GM19239 (cell line): ENCODE data around the gene GPC6.

Experiments
- DNase-seq: peaks from one replicate; pipeline ENCODE4 v3.0.0; 2011; ENCODE audit warnings: low spot score; ENCODE audit not compliant: insufficient read length
- FAIRE-seq: peaks from 2 replicates; lab custom pipeline; 2011; peaks lifted over from hg19 to GRCh38; lab: Jason Lieb, UNC

GPC6 gene

GRCh38 chr13:93637852-93638251 is 411.2 kb downstream of the GPC6 start:
- FAIRE-seq, result no peak
- DNase-seq, result no peak

- no peak for FAIRE-seq
- no peak for DNase-seq
Observed at GRCh38 chr13:93640452-93640851, 413.8 kb downstream of the GPC6 start.

- DNase-seq (no peak), FAIRE-seq (no peak)
Observed at GRCh38 chr13:93646245-93646644, 419.6 kb downstream of the GPC6 start.

GRCh38 chr13:93649496-93649895 is 422.9 kb downstream of the GPC6 start:
- FAIRE-seq, result no peak
- no peak for DNase-seq

GRCh38 chr13:93653776-93654175 is 427.2 kb downstream of the GPC6 start:
- DNase-seq (no peak), FAIRE-seq (no peak)

- FAIRE-seq (no peak), DNase-seq (no peak)
Observed at GRCh38 chr13:93655154-93655553, 428.5 kb downstream of the GPC6 start.

GRCh38 chr13:93660391-93661063 is 433.9 kb downstream of the GPC6 start:
- FAIRE-seq (no peak), DNase-seq (no peak)

GRCh38 chr13:93670866-93671265 is 444.3 kb downstream of the GPC6 start:
- FAIRE-seq (no peak), DNase-seq (no peak)

GRCh38 chr13:93672996-93673395 is 446.4 kb downstream of the GPC6 start:
- FAIRE-seq (no peak), DNase-seq (no peak)

GRCh38 chr13:93673885-93674284 is 447.3 kb downstream of the GPC6 start:
- FAIRE-seq, result no peak

GRCh38 chr13:93674337-93674755 is 447.7 kb downstream of the GPC6 start:
- no peak for DNase-seq
- no peak for FAIRE-seq

More at GRCh38 chr13:93673885-93674284, 447.3 kb downstream of the GPC6 start:
- DNase-seq, result no peak

- DNase-seq (no peak), FAIRE-seq (no peak)
Observed at GRCh38 chr13:93680329-93680728, 453.7 kb downstream of the GPC6 start.

- DNase-seq (no peak), FAIRE-seq (no peak)
Observed at GRCh38 chr13:93685900-93686299, 459.3 kb downstream of the GPC6 start.

GRCh38 chr13:93686399-93686798 is 459.8 kb downstream of the GPC6 start:
- DNase-seq (no peak), FAIRE-seq (no peak)

- no peak for DNase-seq
- FAIRE-seq, result no peak
Observed at GRCh38 chr13:93687261-93687660, 460.7 kb downstream of the GPC6 start.

- DNase-seq, result no peak
- no peak for FAIRE-seq
Observed at GRCh38 chr13:93689333-93689732, 462.7 kb downstream of the GPC6 start.

- no peak for DNase-seq
- no peak for FAIRE-seq
Observed at GRCh38 chr13:93690139-93690538, 463.5 kb downstream of the GPC6 start.

GRCh38 chr13:93698016-93698613 is 471.5 kb downstream of the GPC6 start:
- FAIRE-seq, result no peak
- DNase-seq, result no peak

- DNase-seq (no peak), FAIRE-seq (no peak)
Observed at GRCh38 chr13:93700115-93700514, 473.5 kb downstream of the GPC6 start.

GRCh38 chr13:93708308-93709075 is 481.9 kb downstream of the GPC6 start:
- no peak for FAIRE-seq
- DNase-seq, result no peak

- FAIRE-seq (no peak), DNase-seq (no peak)
Observed at GRCh38 chr13:93709506-93710244, 483.1 kb downstream of the GPC6 start.
